HEK293 (cell line): ENCODE results near the gene NDRG4.
"Not testable (repeated sequence)": the region's sequence is repeated elsewhere in the genome, so short reads cannot be mapped to it uniquely, and the experiment has no call there.

Experiments used
- CTCF ChIA-PET: fragments of 350-600 bp; formaldehyde crosslinking; extraction: SDS; loops from one replicate; lab custom pipeline; 2021; ENCODE audit warnings: antibody characterized with exemption; lab: Yijun Ruan, JAX
- POLR2A ChIA-PET: fragments of 300-600 bp; formaldehyde crosslinking; extraction: SDS; loops from one replicate; lab custom pipeline; 2020; ENCODE audit warnings: antibody characterized with exemption, inconsistent platforms; lab: Yijun Ruan, JAX
- H3K27ac ChIP-seq: fragments of 200-500 bp; sonication (Bioruptor generic); 2 replicates; pipeline ENCODE4 v1.5.1; 2014; ENCODE audit warnings: low read depth, low read length, control low read depth, inconsistent platforms; ENCODE audit errors: extremely low read depth
- H3K36me3 ChIP-seq, 2 experiments: fragments of 200-500 bp in 1 of 2; sonication (Bioruptor generic) in 1 of 2; 1 replicate in 1 of 2; 2 replicates in 1 of 2; pipeline ENCODE4 v1.5.1; 2014 to 2017; ENCODE audit warnings: inconsistent platforms in 2 of 2, low read length in 2 of 2; ENCODE audit not compliant: control insufficient read depth in 2 of 2, insufficient read depth in 1 of 2
- H3K4me1 ChIP-seq: fragments of 200-500 bp; sonication (Bioruptor generic); 2 replicates; pipeline ENCODE4 v1.5.1; 2014; ENCODE audit warnings: mild to moderate bottlenecking, low read length, inconsistent platforms; ENCODE audit not compliant: control insufficient read depth, insufficient read depth
- H3K4me3 ChIP-seq: 2 replicates; pipeline ENCODE4 v1.5.1; 2011; ENCODE audit warnings: low read depth, mild to moderate bottlenecking, control low read depth, low read length, moderate library complexity
- H3K9me3 ChIP-seq: fragments of 200-500 bp; sonication (Bioruptor generic); 2 replicates; pipeline ENCODE4 v1.5.1; 2014; ENCODE audit warnings: low read depth, low read length, inconsistent platforms; ENCODE audit not compliant: control insufficient read depth, insufficient read depth
- BCL6B ChIP-seq: fragments of 450-650 bp; formaldehyde crosslinking; IDR thresholded peaks from 2 replicates; pipeline ENCODE4 v1.5.1; 2017; ENCODE audit warnings: missing biosample characterization, missing genetic modification characterization
- CTCF ChIP-seq: fragments of 450-650 bp; formaldehyde crosslinking; IDR thresholded peaks from 2 replicates; pipeline ENCODE4 v1.5.1; 2016; ENCODE audit warnings: missing biosample characterization, missing genetic modification characterization
- KLF10 ChIP-seq: fragments of 450-650 bp; IDR thresholded peaks from 2 replicates; pipeline ENCODE4 v1.5.1; 2018; ENCODE audit warnings: missing biosample characterization, mild to moderate bottlenecking, missing genetic modification characterization
- KLF8 ChIP-seq: fragments of 450-650 bp; formaldehyde crosslinking; IDR thresholded peaks from 2 replicates; pipeline ENCODE4 v1.5.1; 2016; ENCODE audit warnings: missing biosample characterization, missing genetic modification characterization
- OVOL3 ChIP-seq: fragments of 450-650 bp; formaldehyde crosslinking; IDR thresholded peaks from 2 replicates; pipeline ENCODE4 v1.5.1; 2016; ENCODE audit warnings: missing biosample characterization, missing genetic modification characterization
- SP7 ChIP-seq: fragments of 450-650 bp; formaldehyde crosslinking; IDR thresholded peaks from 2 replicates; pipeline ENCODE4 v1.5.1; 2016; ENCODE audit warnings: missing biosample characterization, missing genetic modification characterization
- ZBTB1 ChIP-seq: fragments of 450-650 bp; formaldehyde crosslinking; IDR thresholded peaks from 2 replicates; pipeline ENCODE4 v1.5.1; 2016; ENCODE audit warnings: missing biosample characterization, missing genetic modification characterization
- ZBTB20 ChIP-seq: fragments of 450-650 bp; formaldehyde crosslinking; IDR thresholded peaks from 2 replicates; pipeline ENCODE4 v1.5.1; 2016; ENCODE audit warnings: missing biosample characterization, missing genetic modification characterization
- ZBTB26 ChIP-seq: fragments of 450-650 bp; formaldehyde crosslinking; optimal IDR thresholded peaks from 2 replicates; pipeline ENCODE3; 2016; ENCODE audit warnings: missing biosample characterization, mild to moderate bottlenecking, missing genetic modification characterization
- ZBTB48 ChIP-seq: fragments of 450-650 bp; formaldehyde crosslinking; IDR thresholded peaks from 2 replicates; pipeline ENCODE4 v1.5.1; 2016; ENCODE audit warnings: missing biosample characterization, missing genetic modification characterization
- ZNF112 ChIP-seq: fragments of 450-650 bp; formaldehyde crosslinking; IDR thresholded peaks from 2 replicates; pipeline ENCODE4 v1.5.0; 2017; ENCODE audit warnings: missing biosample characterization, missing genetic modification characterization
- ZNF266 ChIP-seq: fragments of 450-650 bp; formaldehyde crosslinking; IDR thresholded peaks from 2 replicates; pipeline ENCODE4 v1.5.1; 2016; ENCODE audit warnings: missing biosample characterization, missing genetic modification characterization, low read depth
- ZNF302 ChIP-seq: fragments of 450-650 bp; formaldehyde crosslinking; IDR thresholded peaks from 2 replicates; pipeline ENCODE4 v1.5.1; 2016; ENCODE audit warnings: missing biosample characterization, missing genetic modification characterization, low read depth
- ZNF391 ChIP-seq: fragments of 450-650 bp; formaldehyde crosslinking; IDR thresholded peaks from 2 replicates; pipeline ENCODE4 v1.5.1; 2016; ENCODE audit warnings: low read depth, missing biosample characterization, missing genetic modification characterization, borderline replicate concordance
- ZNF404 ChIP-seq: fragments of 450-650 bp; formaldehyde crosslinking; IDR thresholded peaks from 2 replicates; pipeline ENCODE4 v1.5.1; 2017; ENCODE audit warnings: missing biosample characterization, missing genetic modification characterization
- ZNF549 ChIP-seq: fragments of 450-650 bp; IDR thresholded peaks from 2 replicates; pipeline ENCODE4 v1.5.1; 2018; ENCODE audit warnings: missing biosample characterization, missing genetic modification characterization, mild to moderate bottlenecking, inconsistent platforms, moderate library complexity
- ZNF555 ChIP-seq: fragments of 450-650 bp; formaldehyde crosslinking; conservative IDR thresholded peaks from 2 replicates; pipeline ENCODE4 v1.5.1; 2017; ENCODE audit warnings: missing biosample characterization, mild to moderate bottlenecking, missing genetic modification characterization, inconsistent platforms
- ZNF610 ChIP-seq: fragments of 450-650 bp; formaldehyde crosslinking; IDR thresholded peaks from 2 replicates; pipeline ENCODE4 v1.5.1; 2016; ENCODE audit warnings: missing biosample characterization, missing genetic modification characterization, borderline replicate concordance
- ZNF626 ChIP-seq: fragments of 450-650 bp; sonication (Bioruptor Pico); formaldehyde crosslinking; IDR thresholded peaks from 2 replicates; pipeline ENCODE4 v1.5.1; 2018; ENCODE audit warnings: missing biosample characterization, missing genetic modification characterization, inconsistent platforms
- ZNF654 ChIP-seq: fragments of 450-650 bp; formaldehyde crosslinking; IDR thresholded peaks from 2 replicates; pipeline ENCODE4 v1.5.1; 2016; ENCODE audit warnings: low read depth, missing biosample characterization, missing genetic modification characterization
- ZNF792 ChIP-seq: fragments of 450-650 bp; formaldehyde crosslinking; IDR thresholded peaks from 2 replicates; pipeline ENCODE4 v1.5.1; 2016; ENCODE audit warnings: missing biosample characterization, missing genetic modification characterization
- ZNF837 ChIP-seq: fragments of 450-650 bp; formaldehyde crosslinking; IDR thresholded peaks from 2 replicates; pipeline ENCODE4 v1.5.1; 2016; ENCODE audit warnings: missing biosample characterization, missing genetic modification characterization

Gene NDRG4

GRCh38 chr16:58487566-58488351 lies 12.2 kb upstream of the NDRG4 start (continued):
- TF ChIP-seq ZNF404 (tag by site-specific recombination) (no peak), CTCF (tag by site-specific recombination) (peak; percentile 99), ZNF792 (tag by site-specific recombination) (no peak), ZNF626 (tag by site-specific recombination) (no peak), ZNF654 (tag by site-specific recombination) (peak; percentile 76), ZBTB20 (peak; percentile 27; the same call in 1 of the 2 replicates), ZNF555 (tag by site-specific recombination) (no peak), ZNF266 (tag by site-specific recombination) (no peak), ZBTB26 (peak; percentile 32), ZBTB48 (tag by site-specific recombination) (peak; percentile 77), ZNF112 (tag by site-specific recombination) (no peak)
- TF ChIP-seq, all 188 proteins: peak for 31

GRCh38 chr16:58488531-58488930 lies 11.4 kb upstream of the NDRG4 start:
- POLR2A ChIA-PET: no interaction called here
- TF ChIP-seq ZNF626 (tag by site-specific recombination): no peak
- Histone ChIP-seq H3K4me1 (no peaks in the 10 kb centered on the region), H3K36me3 (no peaks in the 10 kb centered on the region), H3K4me3 (no peak overlapping the region), H3K27ac (no peak overlapping the region), H3K9me3 (no peaks in the 10 kb centered on the region)
- CTCF ChIA-PET: interaction anchor here (1.0 to 6.2 kb wide), 12 partner anchors 20 to 189 kb away, joined by 3 to 140 read pairs (median 6); no protein-coding TSS in a partner anchor

GRCh38 chr16:58490065-58490464 lies 9.9 kb upstream of the NDRG4 start:
- CTCF ChIA-PET: interaction anchor here (1.1 to 3.2 kb wide), 2 partner anchors 154 to 266 kb away, joined by 5 to 17 read pairs; no protein-coding TSS in a partner anchor
- H3K9me3 ChIP-seq: no peaks in the 10 kb centered on the region
- H3K4me1 ChIP-seq: no peaks in the 10 kb centered on the region
- TF ChIP-seq KLF10 (no peak), ZNF549 (tag by site-specific recombination) (no peak), BCL6B (no peak), ZNF391 (tag by site-specific recombination) (no peak), SP7 (tag by site-specific recombination) (no peak), ZNF837 (no peak), ZBTB1 (tag by site-specific recombination) (no peak), ZNF302 (no peak), OVOL3 (tag by site-specific recombination) (no peak), KLF8 (tag by site-specific recombination) (no peak), ZNF610 (tag by site-specific recombination) (no peak)
- POLR2A ChIA-PET: no interaction called here
- no peak overlapping the region for H3K27ac ChIP-seq
- H3K36me3 ChIP-seq: no peaks in the 10 kb centered on the region
- H3K4me3 ChIP-seq: no peak overlapping the region

GRCh38 chr16:58490539-58490938 lies 9.4 kb upstream of the NDRG4 start:
- H3K4me1 ChIP-seq, H3K27ac ChIP-seq, H3K9me3 ChIP-seq, H3K36me3 ChIP-seq, H3K4me3 ChIP-seq, POLR2A ChIA-PET: not testable (repeated sequence)
- CTCF ChIA-PET: interaction anchor here (0.6 to 3.2 kb wide), 5 partner anchors 19 to 265 kb away, joined by 3 to 17 read pairs (median 4); no protein-coding TSS in a partner anchor
